GM23248 (cell line): ENCODE data around the gene HSBP1L1.

Experiments
- EZH2 ChIP-seq: fragments of 200-600 bp; sonication (generic); IDR thresholded peaks from 2 replicates; pipeline ENCODE4 v1.6.1; 2018; ENCODE audit warnings: antibody characterized with exemption, mild to moderate bottlenecking; ENCODE audit not compliant: insufficient read depth, poor library complexity, severe bottlenecking
- EZH2phosphoT487 ChIP-seq: fragments of 200-600 bp; sonication (generic); IDR thresholded peaks from 2 replicates; pipeline ENCODE4 v1.6.1; 2018; ENCODE audit warnings: antibody characterized with exemption, moderate library complexity, mild to moderate bottlenecking, low read depth; ENCODE audit not compliant: insufficient read depth

DNA sequence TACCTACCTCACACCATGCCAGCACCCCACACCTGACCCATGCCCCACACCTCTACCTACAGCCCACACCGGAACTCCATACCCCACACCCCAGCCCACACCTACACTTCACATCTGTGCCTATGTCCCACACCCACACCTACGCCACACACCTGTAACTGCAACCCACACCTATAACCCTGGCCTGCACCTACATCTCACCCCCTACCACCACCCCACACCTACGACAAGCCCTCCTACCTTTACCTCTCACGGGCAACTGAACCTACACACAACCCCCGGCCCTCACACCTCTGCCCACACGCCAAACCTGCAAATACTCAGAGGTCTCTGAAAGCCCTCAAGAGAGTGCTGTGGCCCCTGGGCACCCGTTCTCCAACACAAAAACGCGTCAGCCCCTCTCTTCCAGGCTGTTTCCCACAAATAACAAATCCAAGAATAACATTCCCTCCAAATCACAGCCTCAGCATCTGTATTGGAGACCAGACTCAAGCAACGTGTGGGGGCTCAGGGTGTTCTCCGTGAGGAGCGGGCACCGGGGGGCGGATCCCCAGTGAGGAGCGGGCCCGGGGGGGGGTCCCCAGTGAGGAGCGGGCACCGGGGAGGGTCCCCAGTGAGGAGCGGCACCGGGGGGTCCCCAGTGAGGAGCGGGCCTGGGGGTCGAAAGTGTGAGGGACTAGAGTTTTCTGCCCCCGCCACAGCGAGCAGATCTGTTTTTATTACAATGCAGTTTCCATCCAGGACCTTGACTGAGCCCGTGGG is 46.4 kb upstream of the HSBP1L1 start:
- no peak for TF ChIP-seq EZH2
- TF ChIP-seq EZH2phosphoT487: no peak
